Breast epithelium (tissue), 4 donors: ENCODE data around the gene PROSER1. TPM values are rescaled to one million over a fixed set of nuclear protein-coding genes. Genes with fewer than 3 reads are reported as not detected.

ENCODE experiments used
- DNase-seq, 2 donors: peaks; one replicate each; pipeline ENCODE4 v3.0.0-alpha.2; 2019; ENCODE audit warnings: low spot score in 2 of 2
- H3K27ac ChIP-seq, 2 donors: fragments of 200-600 bp; sonication (generic) in 1 of 2; one replicate each; pipeline ENCODE4 v1.5.1; 2016 to 2019; ENCODE audit warnings: mild to moderate bottlenecking in 1 of 2
- H3K27me3 ChIP-seq, 2 donors: fragments of 200-600 bp; sonication (generic) in 1 of 2; one replicate each; pipeline versions ENCODE4 v1.5.1 to v1.6.0; 2017 to 2019; ENCODE audit warnings: control low read depth in 1 of 2, mild to moderate bottlenecking in 1 of 2
- H3K36me3 ChIP-seq: fragments of 200-600 bp; one replicate; pipeline ENCODE4 v1.5.1; 2019
- H3K4me1 ChIP-seq, 2 donors: fragments of 200-600 bp; sonication (generic); one replicate each; pipeline ENCODE4 v1.5.1; 2016 to 2019; ENCODE audit warnings: control low read depth in 1 of 2
- H3K4me3 ChIP-seq, 3 donors: fragments of 200-600 bp; sonication (generic); 1 replicate in 2 of 3; 2 replicates in 1 of 3; pipeline ENCODE4 v1.5.1; 2016 to 2019; ENCODE audit warnings: mild to moderate bottlenecking in 3 of 3, moderate library complexity in 2 of 3
- H3K9me3 ChIP-seq, 2 donors: fragments of 200-600 bp; sonication (generic) in 1 of 2; one replicate each; pipeline ENCODE4 v1.5.1; 2016 to 2019; ENCODE audit warnings: control low read depth in 1 of 2
- POLR2A ChIP-seq: fragments of 450-650 bp; IDR thresholded peaks from one replicate; pipeline ENCODE4 v1.6.1; 2016; ENCODE audit warnings: antibody characterized with exemption, mild to moderate bottlenecking, moderate library complexity
- POLR2AphosphoS5 ChIP-seq, 3 donors: sonication (generic); formaldehyde crosslinking; IDR thresholded peaks; one replicate each; pipeline ENCODE4 v1.6.1; 2017; ENCODE audit warnings: antibody characterized with exemption in 3 of 3
- intact Hi-C: fragments of 100-400 bp; cut with DNase I; formaldehyde crosslinking; loops from one replicate; pipeline ENCODE4 v1.15.1; 2023; ENCODE audit warnings: low total_unique reads
- total RNA-seq, 3 donors: library from RNA; depleted of rRNA; stranded (reverse); fragments of >200 nt; gene quantifications; one replicate each; pipeline ENCODE4 v1.1.0, GENCODE V29; 2016
- TF ChIP-seq, protein P1 (sequence below), 3 donors: fragments of 450-650 bp; IDR thresholded peaks; one replicate each; pipeline ENCODE4 v1.5.1; 2016 to 2017; ENCODE audit warnings: antibody characterized with exemption in 3 of 3, mild to moderate bottlenecking in 3 of 3, moderate library complexity in 3 of 3

Gene PROSER1
- total RNA-seq, 3 donors from 2014 or later, result 16.1 to 25.5 (median 20.3) TPM

DNA sequence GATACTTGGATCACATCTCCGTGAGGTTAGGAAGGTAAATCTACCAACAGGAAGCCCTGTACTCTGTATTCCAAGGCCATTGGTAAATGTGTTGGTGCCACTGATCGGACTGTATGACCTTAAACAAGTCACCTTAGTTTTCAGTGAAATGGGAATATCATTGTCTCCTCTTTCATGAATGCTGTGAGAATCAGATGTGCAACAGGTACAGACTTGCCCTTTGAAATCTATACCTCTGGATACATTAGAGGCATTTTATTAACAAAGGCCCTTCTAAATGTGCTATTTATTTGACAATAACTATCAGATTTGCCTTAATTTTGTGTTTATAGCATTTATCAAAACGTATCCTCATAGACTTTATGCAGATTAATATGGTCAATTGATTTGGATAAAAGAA, 11.4 kb upstream of the PROSER1 start:
- no peaks in the 10 kb centered on the region for H3K9me3 ChIP-seq
- H3K36me3 ChIP-seq, result no peaks in the 10 kb centered on the region
- TF ChIP-seq POLR2AphosphoS5 (IDR thresholded peaks at IDR 0.05) (no peak), POLR2A (no peak)
- TF ChIP-seq, protein P1, sequence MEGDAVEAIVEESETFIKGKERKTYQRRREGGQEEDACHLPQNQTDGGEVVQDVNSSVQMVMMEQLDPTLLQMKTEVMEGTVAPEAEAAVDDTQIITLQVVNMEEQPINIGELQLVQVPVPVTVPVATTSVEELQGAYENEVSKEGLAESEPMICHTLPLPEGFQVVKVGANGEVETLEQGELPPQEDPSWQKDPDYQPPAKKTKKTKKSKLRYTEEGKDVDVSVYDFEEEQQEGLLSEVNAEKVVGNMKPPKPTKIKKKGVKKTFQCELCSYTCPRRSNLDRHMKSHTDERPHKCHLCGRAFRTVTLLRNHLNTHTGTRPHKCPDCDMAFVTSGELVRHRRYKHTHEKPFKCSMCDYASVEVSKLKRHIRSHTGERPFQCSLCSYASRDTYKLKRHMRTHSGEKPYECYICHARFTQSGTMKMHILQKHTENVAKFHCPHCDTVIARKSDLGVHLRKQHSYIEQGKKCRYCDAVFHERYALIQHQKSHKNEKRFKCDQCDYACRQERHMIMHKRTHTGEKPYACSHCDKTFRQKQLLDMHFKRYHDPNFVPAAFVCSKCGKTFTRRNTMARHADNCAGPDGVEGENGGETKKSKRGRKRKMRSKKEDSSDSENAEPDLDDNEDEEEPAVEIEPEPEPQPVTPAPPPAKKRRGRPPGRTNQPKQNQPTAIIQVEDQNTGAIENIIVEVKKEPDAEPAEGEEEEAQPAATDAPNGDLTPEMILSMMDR (IDR thresholded peaks at IDR 0.05), result no peak
- intact Hi-C loops, result no loop called here
- no peak for DNase-seq
- H3K4me1 ChIP-seq, result no peaks in the 10 kb centered on the region
- H3K27ac ChIP-seq, result no peak overlapping the region
- H3K27me3 ChIP-seq, result no peaks in the 10 kb centered on the region
- H3K4me3 ChIP-seq, result no peak overlapping the region

DNA sequence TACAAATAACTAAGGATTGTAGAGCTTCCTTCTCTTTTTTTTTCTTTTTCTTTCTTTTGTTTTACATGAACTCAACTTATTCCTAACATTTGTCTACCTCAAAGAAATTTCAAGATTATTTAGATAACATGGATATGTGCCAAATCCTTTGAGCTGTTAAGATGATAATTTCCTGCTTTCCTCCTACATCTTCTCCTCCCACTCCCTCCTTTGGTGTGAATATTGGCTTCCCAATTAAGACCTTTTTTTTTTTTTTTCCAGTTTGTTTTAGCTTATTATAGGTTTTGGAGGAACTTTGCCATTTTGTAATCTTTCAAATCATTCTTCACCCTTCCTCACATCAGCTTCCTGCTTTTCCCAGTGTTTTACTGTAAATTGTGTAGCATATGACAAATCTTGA, 10.9 kb upstream of the PROSER1 start:
- no peaks in the 10 kb centered on the region for H3K36me3 ChIP-seq
- no peak overlapping the region for H3K27ac ChIP-seq
- H3K4me1 ChIP-seq, result no peaks in the 10 kb centered on the region
- H3K9me3 ChIP-seq, result no peaks in the 10 kb centered on the region
- DNase-seq, result no peak
- no peak for TF ChIP-seq POLR2A
- TF ChIP-seq, protein P1 (IDR thresholded peaks at IDR 0.05), result no peak
- TF ChIP-seq POLR2AphosphoS5 (IDR thresholded peaks at IDR 0.05), result no peak
- H3K27me3 ChIP-seq, result no peaks in the 10 kb centered on the region
- intact Hi-C loops, result no loop called here
- H3K4me3 ChIP-seq, result no peak overlapping the region

DNA sequence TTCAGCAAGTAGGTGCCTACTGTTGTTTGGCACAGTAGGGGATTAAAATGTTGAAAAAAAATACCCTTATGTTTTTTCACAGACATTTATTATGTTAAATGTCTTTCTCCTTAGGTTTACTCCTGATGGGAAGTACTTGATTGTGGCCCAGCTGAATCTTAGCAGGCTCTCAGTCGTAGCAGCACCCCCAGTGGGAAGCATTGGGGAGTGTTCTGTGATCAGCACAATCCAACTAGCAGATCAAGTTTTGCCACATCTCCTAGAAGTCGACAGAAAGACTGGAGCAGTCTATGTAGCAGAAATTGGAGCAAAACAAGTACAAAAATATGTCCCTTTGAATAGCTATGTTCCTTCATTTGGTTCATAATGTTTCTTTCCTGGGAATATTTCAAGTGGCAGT, 9.7 kb upstream of the PROSER1 start:
- no peaks in the 10 kb centered on the region for H3K27me3 ChIP-seq
- H3K4me3 ChIP-seq, result no peak overlapping the region
- H3K36me3 ChIP-seq, result no peaks in the 10 kb centered on the region
- TF ChIP-seq, protein P1 (IDR thresholded peaks at IDR 0.05), result peak in 1 of 3 donors; percentile 22
- TF ChIP-seq POLR2AphosphoS5 (IDR thresholded peaks at IDR 0.05), result no peak
- no peaks in the 10 kb centered on the region for H3K9me3 ChIP-seq
- intact Hi-C loops, result no loop called here
- no peak overlapping the region for H3K27ac ChIP-seq
- no peak for DNase-seq
- no peaks in the 10 kb centered on the region for H3K4me1 ChIP-seq

DNA sequence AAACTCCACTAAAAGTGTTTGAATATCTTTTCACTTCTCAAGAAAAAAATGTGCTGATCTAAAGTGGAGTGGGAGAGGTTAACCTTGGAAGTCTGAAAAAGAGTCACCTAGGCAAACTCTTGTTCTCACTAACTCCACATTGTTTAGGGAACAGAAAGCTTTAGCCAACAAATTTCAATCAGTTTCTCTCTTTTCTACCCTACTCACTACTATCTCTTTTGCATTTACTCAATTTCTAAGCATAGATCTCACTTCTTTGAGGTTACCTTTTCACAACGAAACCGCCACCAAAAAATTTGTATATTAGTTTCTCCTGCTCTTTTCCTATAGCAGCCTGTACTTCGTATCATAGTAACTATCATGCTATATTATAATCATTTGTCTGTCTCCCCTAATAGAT, 6.6 kb upstream of the PROSER1 start:
- intact Hi-C loops, result no loop called here
- H3K9me3 ChIP-seq, result no peaks in the 10 kb centered on the region
- H3K36me3 ChIP-seq, result no peaks in the 10 kb centered on the region
- no peak overlapping the region for H3K4me3 ChIP-seq
- TF ChIP-seq, protein P1 (IDR thresholded peaks at IDR 0.05), result no peak
- TF ChIP-seq POLR2AphosphoS5 (IDR thresholded peaks at IDR 0.05), result no peak
- TF ChIP-seq POLR2A, result no peak
- DNase-seq, result no peak
- H3K27ac ChIP-seq, result no peak overlapping the region
- H3K27me3 ChIP-seq, result no peaks in the 10 kb centered on the region
- H3K4me1 ChIP-seq, result peaks cover 0 to 4% of the 10 kb centered on the region in 2 donors

DNA sequence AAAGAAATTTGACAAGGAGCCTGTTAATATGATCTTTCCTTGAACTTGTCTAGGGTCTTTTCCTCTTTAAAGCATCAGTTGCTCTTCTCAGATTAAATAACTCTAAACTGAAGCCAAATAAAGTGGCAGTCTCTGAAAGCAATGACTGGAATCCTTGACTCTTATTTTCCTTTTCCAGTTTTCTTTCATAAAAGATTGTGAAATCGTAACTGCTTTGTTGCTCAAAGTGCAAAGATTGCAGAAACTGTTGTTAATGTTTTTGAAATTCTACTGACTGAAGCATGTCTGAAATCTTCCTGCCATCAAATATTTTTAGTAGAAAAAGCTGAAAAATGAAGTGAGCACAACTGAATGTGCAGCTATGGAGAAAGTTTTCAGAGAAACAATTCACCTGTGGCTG, 2.3 kb upstream of the PROSER1 start:
- no peak for DNase-seq
- intact Hi-C loops, result no loop called here
- Histone ChIP-seq H3K4me3 (peak overlapping the region in 1 of 3 donors; percentile 4), H3K9me3 (no peaks in the 10 kb centered on the region), H3K27ac (peak overlapping the region in 1 of 2 donors; percentile 67), H3K36me3 (no peaks in the 10 kb centered on the region), H3K27me3 (no peaks in the 10 kb centered on the region), H3K4me1 (peaks cover 0 to 13% of the 10 kb centered on the region in 2 donors)
- TF ChIP-seq, protein P1 (IDR thresholded peaks at IDR 0.05), result no peak
- no peak for TF ChIP-seq POLR2AphosphoS5 (IDR thresholded peaks at IDR 0.05)
- TF ChIP-seq POLR2A, result no peak
